HepG2 (cell line): ENCODE measurements around the gene QRICH2. TPM values are rescaled to one million over a fixed set of nuclear protein-coding genes. Genes with fewer than 3 reads are reported as not detected.
A peak's percentile ranks its signal among the peaks of the same experiment; 100 is the strongest.

Source experiments
- ATAC-seq: fragments of 200-7000 bp; cut with Tn5 transposase; 3 replicates; pipeline ENCODE4 v1.9.1; 2020; ENCODE audit warnings: mild to moderate bottlenecking, moderate library complexity
- BruUV-seq: library from RNA; stranded (reverse); fragments of 400-500 nt; replicated peaks from 2 replicates; lab custom pipeline; 2021; lab: Mats Ljungman, UMichigan
- CTCF ChIA-PET: fragments of 300-600 bp; formaldehyde crosslinking; extraction: SDS; loops from one replicate; lab custom pipeline; 2021; ENCODE audit warnings: low total read pairs, inconsistent platforms, low intra/inter-chr PET ratio; lab: Yijun Ruan, JAX
- POLR2A ChIA-PET: fragments of 350-600 bp; sonication (Branson Sonifier 250); formaldehyde crosslinking; loops from one replicate; lab custom pipeline; 2020; ENCODE audit warnings: antibody characterized with exemption, inconsistent platforms; lab: Yijun Ruan, JAX
- DNase-seq: peaks from one replicate; pipeline ENCODE4 v3.0.0-alpha.2; 2015; ENCODE audit warnings: low spot score
- FAIRE-seq: peaks from 3 replicates; lab custom pipeline; 2011; peaks lifted over from hg19 to GRCh38; lab: Jason Lieb, UNC
- H2AFZ ChIP-seq: one replicate; pipeline ENCODE4 v1.6.1; 2011; ENCODE audit warnings: low read length, inconsistent platforms
- H3K27ac ChIP-seq: fragments of 300-600 bp; 3 replicates; pipeline ENCODE4 v1.8.0; 2011; ENCODE audit warnings: mixed run types, mild to moderate bottlenecking, mixed read lengths, low read length, inconsistent platforms; ENCODE audit not compliant: insufficient read depth; ENCODE audit errors: extremely low read length
- H3K27me3 ChIP-seq, 2 experiments: fragments of 200-600 bp in 1 of 2; 2 replicates in 1 of 2; 3 replicates in 1 of 2; pipeline versions ENCODE4 v1.6.0 to v1.8.0; 2011; ENCODE audit warnings: low read length in 2 of 2, mild to moderate bottlenecking in 2 of 2, moderate library complexity in 2 of 2, inconsistent platforms in 1 of 2; ENCODE audit not compliant: insufficient read depth in 2 of 2, control insufficient read depth in 1 of 2
- H3K36me3 ChIP-seq, 2 experiments: fragments of 200-600 bp in 1 of 2; replicated peaks in 1 of 2; 2 replicates in 1 of 2; 3 replicates in 1 of 2; pipeline versions ENCODE4 v1.5.1 to v1.8.0; 2011; ENCODE audit warnings: low read length in 2 of 2, inconsistent platforms in 1 of 2; ENCODE audit not compliant: insufficient read depth in 2 of 2, control insufficient read depth in 1 of 2
- H3K4me1 ChIP-seq: 2 replicates; pipeline ENCODE4 v1.5.1; 2012; ENCODE audit warnings: low read length, inconsistent platforms; ENCODE audit not compliant: insufficient read depth
- H3K4me2 ChIP-seq: 2 replicates; pipeline ENCODE4 v1.6.0; 2011; ENCODE audit warnings: low read depth, low read length, inconsistent platforms
- H3K4me3 ChIP-seq, 3 experiments: fragments of 200-600 bp in 1 of 3; sonication (generic), shearing (Covaris generic) in 1 of 3; replicated peaks in 1 of 3; 2 replicates each; pipeline ENCODE4 v1.5.1; 2011 to 2016; ENCODE audit warnings: low read length in 3 of 3, inconsistent platforms in 2 of 3, low read depth in 2 of 3, mild to moderate bottlenecking in 2 of 3, control low read depth in 1 of 3, mixed read lengths in 1 of 3; ENCODE audit not compliant: insufficient read depth in 1 of 3
- H3K79me2 ChIP-seq: one replicate; pipeline ENCODE4 v1.6.1; 2011; ENCODE audit warnings: low read length, inconsistent platforms; ENCODE audit not compliant: insufficient read depth
- H3K9ac ChIP-seq: 2 replicates; pipeline ENCODE4 v1.6.0; 2011; ENCODE audit warnings: mild to moderate bottlenecking, low read depth, low read length, inconsistent platforms; ENCODE audit not compliant: insufficient read depth
- H3K9me3 ChIP-seq: 2 replicates; pipeline ENCODE4 v1.5.1; 2012; ENCODE audit warnings: mild to moderate bottlenecking, low read length
- H4K20me1 ChIP-seq: 2 replicates; pipeline ENCODE4 v1.6.0; 2011; ENCODE audit warnings: inconsistent platforms, mild to moderate bottlenecking, low read length, moderate library complexity; ENCODE audit not compliant: insufficient read depth
- KDM5B ChIP-seq: sonication (generic); formaldehyde crosslinking; IDR thresholded peaks from 2 replicates; pipeline ENCODE4 v1.4.0; 2020; ENCODE audit warnings: missing genetic modification reagents, mild to moderate bottlenecking, borderline replicate concordance
- ZNF446 ChIP-seq: sonication (generic); formaldehyde crosslinking; IDR thresholded peaks from 2 replicates; pipeline ENCODE4 v1.5.0; 2020; ENCODE audit warnings: mild to moderate bottlenecking, missing genetic modification reagents
- ZNF709 ChIP-seq: sonication (generic); formaldehyde crosslinking; IDR thresholded peaks from 2 replicates; pipeline ENCODE4 v1.5.0; 2020; ENCODE audit warnings: mild to moderate bottlenecking, missing genetic modification reagents
- ZSCAN31 ChIP-seq: sonication (generic); formaldehyde crosslinking; IDR thresholded peaks from 2 replicates; pipeline ENCODE4 v1.5.0; 2020; ENCODE audit warnings: low read depth, mild to moderate bottlenecking, missing genetic modification reagents
- WGBS: methylation state at CpG from one replicate; pipeline ENCODE4 v1.1.6; 2017; ENCODE audit warnings: low lambda C conversion rate; 5-methylcytosine and 5-hydroxymethylcytosine counted together
- in situ Hi-C: cut with HindIII; loops from 2 replicates; pipeline ENCODE4 v1.10.0; 2017; ENCODE audit warnings: low pct_unique_long_range_greater_than_20kb; ENCODE audit not compliant: extremely low pct_ligation_motif_present
- intact Hi-C: fragments of 100-400 bp; cut with micrococcal nuclease; formaldehyde crosslinking; loops from one replicate; pipeline ENCODE4 v1.10.0; 2022; ENCODE audit not compliant: unreplicated experiment
- polyA plus RNA-seq, 8 experiments: library from polyadenylated mRNA; depleted of rRNA in 3 of 8; stranded (reverse) in 7 of 8; unstranded in 1 of 8; fragments of >200 nt; fragmentation: Illumina TruSeq in 4 of 8; extraction: Trizol in 4 of 8; gene quantifications; 2 replicates each; pipeline versions ENCODE4 v1.2.1 to v1.2.3, GENCODE V29; 2011 to 2016; ENCODE audit warnings: low read depth in 4 of 8, missing spikeins in 1 of 8, mixed read lengths in 1 of 8; ENCODE audit not compliant: insufficient read depth in 1 of 8
- total RNA-seq, 5 experiments: library from RNA; depleted of rRNA; stranded (reverse); fragments of >200 nt; fragmentation: Illumina TruSeq; extraction: Trizol; gene quantifications; 2 replicates each; pipeline ENCODE4 v1.2.3, GENCODE V29; 2016; ENCODE audit warnings: low read depth in 1 of 5

Gene QRICH2
- total and polyA plus RNA-seq, 2 of the 13 experiments (the other 11 are each of a cell fraction or from before 2014, with no cell fraction given): 3.7 to 5.7 TPM

- TF ChIP-seq KDM5B: no peak
Measured at GRCh38 chr17:76278952-76279741, 28.9 kb downstream of the QRICH2 start (continued).

DNA sequence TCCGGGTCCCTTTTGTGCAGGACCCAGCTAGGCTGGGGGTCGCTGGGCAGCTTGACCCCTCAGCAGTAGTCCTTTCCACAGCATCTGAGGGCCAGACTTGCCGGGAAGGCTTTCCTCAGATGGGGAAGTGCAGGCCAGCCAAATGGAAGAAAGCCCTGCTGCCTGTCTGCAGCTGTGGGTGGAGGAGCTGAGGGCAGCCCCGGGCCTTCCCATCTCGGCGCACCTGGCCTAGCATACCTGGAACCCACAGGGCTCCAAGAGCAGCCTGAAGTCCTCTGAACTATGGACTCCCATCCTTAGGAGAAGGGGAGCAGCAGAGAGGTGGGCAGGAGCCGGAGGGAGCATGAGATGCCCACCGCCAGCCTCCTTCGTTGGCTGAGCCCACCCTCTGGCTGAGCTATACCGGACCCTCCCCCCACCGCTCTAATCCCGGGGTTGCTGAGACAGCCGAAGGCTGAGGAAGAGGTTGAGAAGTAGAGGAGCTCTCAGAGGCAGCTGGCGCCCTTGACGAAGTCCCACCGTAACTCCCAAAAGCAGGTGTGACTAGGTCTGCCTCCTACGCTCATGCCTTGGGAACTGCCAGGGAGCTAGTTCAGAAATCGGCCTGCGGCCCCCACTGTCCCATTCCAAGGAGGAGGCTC is 29.7 kb downstream of the QRICH2 start:
- ChIA-PET POLR2A (no interaction called here), CTCF (interaction anchor here (0.8 to 1.7 kb wide), 2 partner anchors 125 to 155 kb away, joined by 4 to 35 read pairs; no protein-coding TSS in a partner anchor)
- WGBS: 88% methylated on average over 19 of the region's 19 CpGs
- H3K4me3 ChIP-seq: no peak overlapping the region
- peaks cover 20% of the 10 kb centered on the region for H3K4me1 ChIP-seq
- no TSS peak for BruUV-seq
- H3K79me2 ChIP-seq: no peaks in the 10 kb centered on the region
- H3K4me2 ChIP-seq: no peak overlapping the region
- TF ChIP-seq ZSCAN31 (CRISPR knock-in tag): 0 out of 2 replicates have a peak, but pooled peaks have one; percentile 2
- TF ChIP-seq ZNF446 (CRISPR knock-in tag): no peak
- TF ChIP-seq ZNF709 (CRISPR knock-in tag): no peak
- TF ChIP-seq, all 625 proteins: peak for 1
- DNase-seq: no peak
- FAIRE-seq: no peak
- Histone ChIP-seq H3K9ac (no peak overlapping the region), H3K27me3 (no peaks in the 10 kb centered on the region), H3K9me3 (no peaks in the 10 kb centered on the region), H4K20me1 (no peaks in the 10 kb centered on the region), H3K36me3 (no peaks in the 10 kb centered on the region), H2AFZ (no peak overlapping the region), H3K27ac (no peak overlapping the region)
- in situ Hi-C loops (loop anchor here (5.0 kb wide), 1 partner anchor 156 kb away; no protein-coding TSS in a partner anchor), intact Hi-C loops (loop anchor here (10.0 kb wide), 1 partner anchor 94 kb away; no protein-coding TSS in a partner anchor)
- ATAC-seq: no peak
